SK-N-SH treated with all-trans-retinoic acid at 6 μM for 48 hours (cell line): ENCODE measurements around the gene HSPA2.

Experiments
- ATAC-seq: fragments of 200-7000 bp; cut with Tn5 transposase; 3 replicates; pipeline ENCODE4 v1.9.1; 2020; ENCODE audit warnings: mild to moderate bottlenecking, moderate library complexity
- ARNTL ChIP-seq: fragments of 450-650 bp; formaldehyde crosslinking; IDR thresholded peaks from 2 replicates; pipeline ENCODE4 v1.5.0; 2020; ENCODE audit warnings: low read depth, mild to moderate bottlenecking, moderate library complexity, borderline replicate concordance
- BACH2 ChIP-seq: fragments of 250-450 bp; sonication (Bioruptor Pico); IDR thresholded peaks from 2 replicates; pipeline ENCODE4 v1.9.0; 2021; ENCODE audit warnings: mild to moderate bottlenecking, borderline replicate concordance
- CSDC2 ChIP-seq: fragments of 250-450 bp; sonication (Bioruptor Pico); IDR thresholded peaks from 2 replicates; pipeline ENCODE4 v1.5.0; 2020; ENCODE audit warnings: mild to moderate bottlenecking, moderate library complexity
- ESRRG ChIP-seq: fragments of 250-450 bp; sonication (Bioruptor Pico); IDR thresholded peaks from 2 replicates; pipeline ENCODE4 v1.6.1; 2021; ENCODE audit warnings: mild to moderate bottlenecking
- GLIS3 ChIP-seq: fragments of 250-450 bp; sonication (Bioruptor Pico); IDR thresholded peaks from 2 replicates; pipeline ENCODE4 v1.5.0; 2020; ENCODE audit warnings: mild to moderate bottlenecking, moderate library complexity
- ISL1 ChIP-seq: fragments of 250-450 bp; sonication (Bioruptor Pico); IDR thresholded peaks from 2 replicates; pipeline ENCODE4 v2.1.2; 2022; ENCODE audit warnings: mild to moderate bottlenecking, moderate library complexity
- OSR1 ChIP-seq: fragments of 250-450 bp; sonication (Bioruptor Pico); IDR thresholded peaks from 2 replicates; pipeline ENCODE4 v1.8.0; 2022; ENCODE audit warnings: moderate library complexity, mild to moderate bottlenecking, inconsistent platforms
- PPARA ChIP-seq: fragments of 250-450 bp; sonication (Bioruptor Pico); IDR thresholded peaks from 2 replicates; pipeline ENCODE4 v1.5.0; 2020; ENCODE audit warnings: mild to moderate bottlenecking, borderline replicate concordance
- SNAI2 ChIP-seq: fragments of 250-450 bp; sonication (Bioruptor Pico); IDR thresholded peaks from 2 replicates; pipeline ENCODE4 v1.5.0; 2020; ENCODE audit warnings: mild to moderate bottlenecking, moderate library complexity
- TCF4 ChIP-seq: fragments of 250-450 bp; sonication (Bioruptor Pico); IDR thresholded peaks from 2 replicates; pipeline ENCODE4 v1.8.0; 2021; ENCODE audit warnings: mild to moderate bottlenecking, moderate library complexity, borderline replicate concordance
- TOX ChIP-seq: fragments of 250-450 bp; sonication (Bioruptor Pico); IDR thresholded peaks from 2 replicates; pipeline ENCODE4 v1.8.0; 2021; ENCODE audit warnings: mild to moderate bottlenecking, moderate library complexity, borderline replicate concordance
- ZC3H10 ChIP-seq: fragments of 250-450 bp; sonication (Bioruptor Pico); IDR thresholded peaks from 2 replicates; pipeline ENCODE4 v1.5.1; 2021; ENCODE audit warnings: mild to moderate bottlenecking, moderate library complexity
- ZFP30 ChIP-seq: fragments of 450-650 bp; formaldehyde crosslinking; IDR thresholded peaks from 2 replicates; pipeline ENCODE4 v1.5.0; 2022; ENCODE audit warnings: mild to moderate bottlenecking, moderate library complexity
- ZNF565 ChIP-seq: fragments of 450-650 bp; formaldehyde crosslinking; conservative IDR thresholded peaks from 2 replicates; pipeline ENCODE4 v1.5.0; 2020; ENCODE audit warnings: low read depth, mild to moderate bottlenecking, moderate library complexity
- ZNF70 ChIP-seq: fragments of 450-650 bp; formaldehyde crosslinking; IDR thresholded peaks from 2 replicates; pipeline ENCODE4 v1.5.0; 2020; ENCODE audit warnings: mild to moderate bottlenecking, moderate library complexity
- ZNF8 ChIP-seq: fragments of 450-650 bp; formaldehyde crosslinking; IDR thresholded peaks from 2 replicates; pipeline ENCODE4 v1.5.0; 2020; ENCODE audit warnings: mild to moderate bottlenecking, moderate library complexity
- TF ChIP-seq, protein P1 (sequence below): fragments of 250-450 bp; sonication (Bioruptor Pico); IDR thresholded peaks from 2 replicates; pipeline ENCODE4 v1.5.1; 2020; ENCODE audit warnings: low read depth, mild to moderate bottlenecking, moderate library complexity
- TF ChIP-seq, protein P2 (sequence below): fragments of 250-450 bp; sonication (Bioruptor Pico); IDR thresholded peaks from 2 replicates; pipeline ENCODE4 v1.8.0; 2020; ENCODE audit warnings: mild to moderate bottlenecking, moderate library complexity, borderline replicate concordance
- TF ChIP-seq, protein P3 (sequence below): fragments of 250-450 bp; sonication (Bioruptor Pico); IDR thresholded peaks from 2 replicates; pipeline ENCODE4 v1.5.1; 2021; ENCODE audit warnings: mild to moderate bottlenecking, moderate library complexity
- TF ChIP-seq, protein P4 (sequence below): fragments of 250-450 bp; sonication (Bioruptor Pico); IDR thresholded peaks from 2 replicates; pipeline ENCODE4 v1.5.0; 2020; ENCODE audit warnings: mild to moderate bottlenecking, moderate library complexity

Gene HSPA2

DNA sequence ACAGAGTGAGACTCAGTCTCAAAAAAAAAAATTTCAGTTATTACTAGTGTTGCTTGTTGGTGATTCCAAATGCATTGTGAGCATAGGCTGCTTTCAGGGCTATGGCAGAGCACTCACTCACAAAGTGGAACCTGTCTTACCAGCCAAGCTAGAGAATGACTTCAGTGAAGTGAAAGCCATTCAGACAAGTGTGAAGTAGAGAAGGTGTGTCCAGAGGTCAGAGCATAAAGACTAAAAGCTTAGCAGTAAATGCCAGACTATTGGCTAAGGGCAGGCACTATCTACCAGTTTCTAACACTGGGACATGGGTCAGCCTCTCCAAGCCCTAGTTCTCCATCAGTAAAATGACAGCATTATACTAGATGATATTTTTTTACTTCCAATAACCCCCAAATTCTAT is 21.9 kb downstream of the HSPA2 start:
- ATAC-seq: no peak
- TF ChIP-seq CSDC2: no peak
- TF ChIP-seq, protein P1, sequence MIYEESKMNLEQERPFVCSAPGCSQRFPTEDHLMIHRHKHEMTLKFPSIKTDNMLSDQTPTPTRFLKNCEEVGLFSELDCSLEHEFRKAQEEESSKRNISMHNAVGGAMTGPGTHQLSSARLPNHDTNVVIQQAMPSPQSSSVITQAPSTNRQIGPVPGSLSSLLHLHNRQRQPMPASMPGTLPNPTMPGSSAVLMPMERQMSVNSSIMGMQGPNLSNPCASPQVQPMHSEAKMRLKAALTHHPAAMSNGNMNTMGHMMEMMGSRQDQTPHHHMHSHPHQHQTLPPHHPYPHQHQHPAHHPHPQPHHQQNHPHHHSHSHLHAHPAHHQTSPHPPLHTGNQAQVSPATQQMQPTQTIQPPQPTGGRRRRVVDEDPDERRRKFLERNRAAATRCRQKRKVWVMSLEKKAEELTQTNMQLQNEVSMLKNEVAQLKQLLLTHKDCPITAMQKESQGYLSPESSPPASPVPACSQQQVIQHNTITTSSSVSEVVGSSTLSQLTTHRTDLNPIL: no peak
- TF ChIP-seq TOX (CRISPR knock-in tag): no peak
- no peak for TF ChIP-seq PPARA (CRISPR knock-in tag)
- no peak for TF ChIP-seq ZNF8 (CRISPR knock-in tag)
- no peak for TF ChIP-seq TCF4 (CRISPR knock-in tag)
- no peak for TF ChIP-seq ESRRG (CRISPR knock-in tag)
- no peak for TF ChIP-seq ZNF565 (CRISPR knock-in tag)
- TF ChIP-seq, protein P2, sequence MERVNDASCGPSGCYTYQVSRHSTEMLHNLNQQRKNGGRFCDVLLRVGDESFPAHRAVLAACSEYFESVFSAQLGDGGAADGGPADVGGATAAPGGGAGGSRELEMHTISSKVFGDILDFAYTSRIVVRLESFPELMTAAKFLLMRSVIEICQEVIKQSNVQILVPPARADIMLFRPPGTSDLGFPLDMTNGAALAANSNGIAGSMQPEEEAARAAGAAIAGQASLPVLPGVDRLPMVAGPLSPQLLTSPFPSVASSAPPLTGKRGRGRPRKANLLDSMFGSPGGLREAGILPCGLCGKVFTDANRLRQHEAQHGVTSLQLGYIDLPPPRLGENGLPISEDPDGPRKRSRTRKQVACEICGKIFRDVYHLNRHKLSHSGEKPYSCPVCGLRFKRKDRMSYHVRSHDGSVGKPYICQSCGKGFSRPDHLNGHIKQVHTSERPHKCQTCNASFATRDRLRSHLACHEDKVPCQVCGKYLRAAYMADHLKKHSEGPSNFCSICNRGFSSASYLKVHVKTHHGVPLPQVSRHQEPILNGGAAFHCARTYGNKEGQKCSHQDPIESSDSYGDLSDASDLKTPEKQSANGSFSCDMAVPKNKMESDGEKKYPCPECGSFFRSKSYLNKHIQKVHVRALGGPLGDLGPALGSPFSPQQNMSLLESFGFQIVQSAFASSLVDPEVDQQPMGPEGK: no peak
- TF ChIP-seq, all 23 proteins: peak for 0

DNA sequence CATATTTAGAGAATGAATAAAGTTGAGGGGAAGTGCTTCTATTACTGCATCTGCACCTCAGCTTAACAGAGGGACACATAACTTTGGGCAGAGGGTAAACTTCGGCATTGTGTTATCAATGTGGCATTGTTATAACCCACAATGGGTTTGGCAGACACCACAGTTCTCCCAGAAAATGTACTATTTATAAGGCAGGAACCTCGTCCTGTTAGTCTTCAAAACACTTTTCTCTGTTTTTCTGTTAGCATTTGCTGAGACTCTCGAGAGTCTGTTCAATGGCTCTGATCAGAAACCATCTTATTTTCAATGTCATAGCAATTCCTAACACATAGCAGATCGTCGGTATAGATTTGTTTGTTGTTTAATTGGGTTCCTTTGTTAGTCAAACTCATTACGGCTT is 23.2 kb downstream of the HSPA2 start:
- ATAC-seq: no peak
- TF ChIP-seq CSDC2: no peak
- no peak for TF ChIP-seq OSR1
- TF ChIP-seq ZNF8 (CRISPR knock-in tag): no peak
- TF ChIP-seq TOX (CRISPR knock-in tag): no peak
- TF ChIP-seq ISL1: no peak
- TF ChIP-seq, protein P3, sequence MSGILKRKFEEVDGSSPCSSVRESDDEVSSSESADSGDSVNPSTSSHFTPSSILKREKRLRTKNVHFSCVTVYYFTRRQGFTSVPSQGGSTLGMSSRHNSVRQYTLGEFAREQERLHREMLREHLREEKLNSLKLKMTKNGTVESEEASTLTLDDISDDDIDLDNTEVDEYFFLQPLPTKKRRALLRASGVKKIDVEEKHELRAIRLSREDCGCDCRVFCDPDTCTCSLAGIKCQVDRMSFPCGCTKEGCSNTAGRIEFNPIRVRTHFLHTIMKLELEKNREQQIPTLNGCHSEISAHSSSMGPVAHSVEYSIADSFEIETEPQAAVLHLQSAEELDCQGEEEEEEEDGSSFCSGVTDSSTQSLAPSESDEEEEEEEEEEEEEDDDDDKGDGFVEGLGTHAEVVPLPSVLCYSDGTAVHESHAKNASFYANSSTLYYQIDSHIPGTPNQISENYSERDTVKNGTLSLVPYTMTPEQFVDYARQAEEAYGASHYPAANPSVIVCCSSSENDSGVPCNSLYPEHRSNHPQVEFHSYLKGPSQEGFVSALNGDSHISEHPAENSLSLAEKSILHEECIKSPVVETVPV (CRISPR knock-in tag): no peak
- no peak for TF ChIP-seq ARNTL (CRISPR knock-in tag)
- TF ChIP-seq SNAI2 (CRISPR knock-in tag): no peak
- TF ChIP-seq, protein P2: no peak
- TF ChIP-seq PPARA (CRISPR knock-in tag): no peak
- TF ChIP-seq, protein P1: no peak
- no peak for TF ChIP-seq TCF4 (CRISPR knock-in tag)
- TF ChIP-seq ZNF565 (CRISPR knock-in tag): no peak
- TF ChIP-seq BACH2 (CRISPR knock-in tag): no peak
- TF ChIP-seq ZC3H10 (CRISPR knock-in tag): no peak
- TF ChIP-seq ESRRG (CRISPR knock-in tag): no peak
- no peak for TF ChIP-seq ZNF70 (CRISPR knock-in tag)
- no peak for TF ChIP-seq ZFP30 (CRISPR knock-in tag)
- TF ChIP-seq, protein P4, sequence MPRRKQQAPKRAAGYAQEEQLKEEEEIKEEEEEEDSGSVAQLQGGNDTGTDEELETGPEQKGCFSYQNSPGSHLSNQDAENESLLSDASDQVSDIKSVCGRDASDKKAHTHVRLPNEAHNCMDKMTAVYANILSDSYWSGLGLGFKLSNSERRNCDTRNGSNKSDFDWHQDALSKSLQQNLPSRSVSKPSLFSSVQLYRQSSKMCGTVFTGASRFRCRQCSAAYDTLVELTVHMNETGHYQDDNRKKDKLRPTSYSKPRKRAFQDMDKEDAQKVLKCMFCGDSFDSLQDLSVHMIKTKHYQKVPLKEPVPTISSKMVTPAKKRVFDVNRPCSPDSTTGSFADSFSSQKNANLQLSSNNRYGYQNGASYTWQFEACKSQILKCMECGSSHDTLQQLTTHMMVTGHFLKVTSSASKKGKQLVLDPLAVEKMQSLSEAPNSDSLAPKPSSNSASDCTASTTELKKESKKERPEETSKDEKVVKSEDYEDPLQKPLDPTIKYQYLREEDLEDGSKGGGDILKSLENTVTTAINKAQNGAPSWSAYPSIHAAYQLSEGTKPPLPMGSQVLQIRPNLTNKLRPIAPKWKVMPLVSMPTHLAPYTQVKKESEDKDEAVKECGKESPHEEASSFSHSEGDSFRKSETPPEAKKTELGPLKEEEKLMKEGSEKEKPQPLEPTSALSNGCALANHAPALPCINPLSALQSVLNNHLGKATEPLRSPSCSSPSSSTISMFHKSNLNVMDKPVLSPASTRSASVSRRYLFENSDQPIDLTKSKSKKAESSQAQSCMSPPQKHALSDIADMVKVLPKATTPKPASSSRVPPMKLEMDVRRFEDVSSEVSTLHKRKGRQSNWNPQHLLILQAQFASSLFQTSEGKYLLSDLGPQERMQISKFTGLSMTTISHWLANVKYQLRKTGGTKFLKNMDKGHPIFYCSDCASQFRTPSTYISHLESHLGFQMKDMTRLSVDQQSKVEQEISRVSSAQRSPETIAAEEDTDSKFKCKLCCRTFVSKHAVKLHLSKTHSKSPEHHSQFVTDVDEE (CRISPR knock-in tag): no peak
- no peak for TF ChIP-seq GLIS3 (CRISPR knock-in tag)
